ENCODE data around the gene FBXL13.
"Not testable (repeated sequence)": the region's sequence is repeated elsewhere in the genome, so short reads cannot be mapped to it uniquely, and the experiment has no call there.

FBXL13 gene

GRCh38 chr7:102859084-102859798 is 215.4 kb downstream of the FBXL13 start:
- no peak for DNase-seq (ENCODE audit: low read depth, low spot score)

- no peak for DNase-seq (ENCODE audit: low read depth, low spot score)
Observed at GRCh38 chr7:102856036-102856435, 218.6 kb downstream of the FBXL13 start.

GRCh38 chr7:102849538-102849937 is 225.1 kb downstream of the FBXL13 start:
- no peak for DNase-seq (ENCODE audit: low read depth, low spot score)

GRCh38 chr7:102849079-102849478 is 225.5 kb downstream of the FBXL13 start:
- no peak for DNase-seq (ENCODE audit: low read depth, low spot score)

- DNase-seq (ENCODE audit: low read depth, low spot score) = no peak
Observed at GRCh38 chr7:102845346-102845745, 229.2 kb downstream of the FBXL13 start.

- no peak for DNase-seq (ENCODE audit: low read depth, low spot score)
Observed at GRCh38 chr7:102843850-102844249, 230.7 kb downstream of the FBXL13 start.

GRCh38 chr7:102842284-102842683 is 232.3 kb downstream of the FBXL13 start:
- no peak for DNase-seq (ENCODE audit: low read depth, low spot score)

GRCh38 chr7:102841290-102841689 is 233.3 kb downstream of the FBXL13 start:
- DNase-seq (ENCODE audit: low read depth, low spot score) = peak; percentile 60

GRCh38 chr7:102840404-102840803 is 234.2 kb downstream of the FBXL13 start:
- DNase-seq (ENCODE audit: low read depth, low spot score) = no peak

- DNase-seq (ENCODE audit: low read depth, low spot score) = not testable (repeated sequence)
Observed at GRCh38 chr7:102838572-102839101, 236.0 kb downstream of the FBXL13 start.

GRCh38 chr7:102837802-102838201 is 236.8 kb downstream of the FBXL13 start:
- DNase-seq (ENCODE audit: low read depth, low spot score) = no peak

GRCh38 chr7:102836977-102837376 is 237.6 kb downstream of the FBXL13 start:
- DNase-seq (ENCODE audit: low read depth, low spot score) = no peak

- no peak for DNase-seq (ENCODE audit: low read depth, low spot score)
Observed at GRCh38 chr7:102836191-102836919, 238.2 kb downstream of the FBXL13 start.

- peak; percentile 65 for DNase-seq (ENCODE audit: low read depth, low spot score)
Observed at GRCh38 chr7:102834999-102835398, 239.6 kb downstream of the FBXL13 start.

- DNase-seq (ENCODE audit: low read depth, low spot score) = no peak
Observed at GRCh38 chr7:102834466-102834865, 240.1 kb downstream of the FBXL13 start.

GRCh38 chr7:102833343-102833742 is 241.3 kb downstream of the FBXL13 start:
- DNase-seq (ENCODE audit: low read depth, low spot score) = no peak

GRCh38 chr7:102832674-102833073 is 241.9 kb downstream of the FBXL13 start:
- no peak for DNase-seq (ENCODE audit: low read depth, low spot score)

GRCh38 chr7:102830197-102830596 is 244.4 kb downstream of the FBXL13 start:
- DNase-seq (ENCODE audit: low read depth, low spot score) = no peak

GRCh38 chr7:102829075-102829474 is 245.5 kb downstream of the FBXL13 start:
- no peak for DNase-seq (ENCODE audit: low read depth, low spot score)

GRCh38 chr7:102828286-102828685 is 246.3 kb downstream of the FBXL13 start:
- DNase-seq (ENCODE audit: low read depth, low spot score) = no peak

- DNase-seq (ENCODE audit: low read depth, low spot score) = no peak
Observed at GRCh38 chr7:102823390-102824119, 251.0 kb downstream of the FBXL13 start.

Data from brain pericyte (primary cell).